HepG2 (cell line): ENCODE measurements around the gene IQCN. TPM values are rescaled to one million over a fixed set of nuclear protein-coding genes. Genes with fewer than 3 reads are reported as not detected.

ENCODE experiments used
- ARID2 ChIP-seq: sonication (generic); formaldehyde crosslinking; IDR thresholded peaks from 2 replicates; pipeline ENCODE4 v1.8.1; 2022; ENCODE audit warnings: mild to moderate bottlenecking, missing genetic modification reagents, borderline replicate concordance
- CBX1 ChIP-seq: IDR thresholded peaks from one replicate; pipeline ENCODE4 v1.6.1; 2016; ENCODE audit warnings: antibody characterized with exemption, low read depth
- CHCHD3 ChIP-seq: sonication (generic); formaldehyde crosslinking; IDR thresholded peaks from 2 replicates; pipeline ENCODE4 v1.8.0; 2022; ENCODE audit warnings: mild to moderate bottlenecking, missing genetic modification reagents, moderate library complexity
- FOXA1 ChIP-seq, 2 experiments: fragments of 450-650 bp in 1 of 2; sonication (generic) in 1 of 2; formaldehyde crosslinking in 1 of 2; IDR thresholded peaks; 2 replicates each; pipeline versions ENCODE4 v1.4.0 to v1.6.1; 2016 to 2020; ENCODE audit warnings: missing genetic modification reagents in 1 of 2
- HOXA3 ChIP-seq: sonication (generic); formaldehyde crosslinking; IDR thresholded peaks from 2 replicates; pipeline ENCODE4 v1.5.0; 2020; ENCODE audit warnings: missing genetic modification reagents
- SALL2 ChIP-seq: sonication (generic); formaldehyde crosslinking; IDR thresholded peaks from 2 replicates; pipeline ENCODE4 v1.8.1; 2023; ENCODE audit warnings: mild to moderate bottlenecking, missing genetic modification reagents, inconsistent platforms
- SUZ12 ChIP-seq: fragments of 150-350 bp; IDR thresholded peaks from 2 replicates; pipeline ENCODE4 v1.6.1; 2014; ENCODE audit warnings: low read depth, low read length
- TAF15 ChIP-seq: fragments of 200-400 bp; formaldehyde crosslinking; IDR thresholded peaks from one replicate; pipeline ENCODE4 v1.6.1; 2018; ENCODE audit warnings: mild to moderate bottlenecking, low read depth, low read length; ENCODE audit not compliant: poor library complexity, severe bottlenecking
- ZBTB1 ChIP-seq: sonication (generic); formaldehyde crosslinking; IDR thresholded peaks from 2 replicates; pipeline ENCODE4 v1.4.0; 2020; ENCODE audit warnings: missing genetic modification reagents, borderline replicate concordance
- ZC3H13 ChIP-seq: sonication (generic); formaldehyde crosslinking; IDR thresholded peaks from 2 replicates; pipeline ENCODE4 v1.8.1; 2023; ENCODE audit warnings: mild to moderate bottlenecking, missing genetic modification reagents, moderate library complexity
- ZMYM3 ChIP-seq: sonication (generic); formaldehyde crosslinking; IDR thresholded peaks from 2 replicates; pipeline ENCODE4 v1.5.1; 2020; ENCODE audit warnings: mild to moderate bottlenecking, missing genetic modification reagents
- ZNF207 ChIP-seq: fragments of 450-650 bp; IDR thresholded peaks from 2 replicates; pipeline ENCODE4 v1.6.1; 2016; ENCODE audit warnings: antibody characterized with exemption, borderline replicate concordance
- ZNF224 ChIP-seq: sonication (generic); formaldehyde crosslinking; IDR thresholded peaks from 2 replicates; pipeline ENCODE4 v1.5.0; 2020; ENCODE audit warnings: mild to moderate bottlenecking, missing genetic modification reagents
- ZNF33B ChIP-seq: sonication (generic); formaldehyde crosslinking; IDR thresholded peaks from 2 replicates; pipeline ENCODE4 v1.5.1; 2020; ENCODE audit warnings: mild to moderate bottlenecking, missing genetic modification reagents
- ZNF563 ChIP-seq: sonication (generic); formaldehyde crosslinking; IDR thresholded peaks from 2 replicates; pipeline ENCODE4 v1.8.0; 2022; ENCODE audit warnings: mild to moderate bottlenecking, moderate library complexity, missing genetic modification reagents
- ZNF678 ChIP-seq: sonication (generic); formaldehyde crosslinking; IDR thresholded peaks from 2 replicates; pipeline ENCODE4 v1.4.0; 2020; ENCODE audit warnings: mild to moderate bottlenecking, missing genetic modification reagents
- ZNF761 ChIP-seq: sonication (generic); formaldehyde crosslinking; conservative IDR thresholded peaks from 2 replicates; pipeline ENCODE4 v1.4.0; 2020; ENCODE audit warnings: mild to moderate bottlenecking, missing genetic modification reagents
- ZNF891 ChIP-seq: sonication (generic); formaldehyde crosslinking; IDR thresholded peaks from 2 replicates; pipeline ENCODE4 v1.5.0; 2020; ENCODE audit warnings: mild to moderate bottlenecking, missing genetic modification reagents
- polyA plus RNA-seq, 8 experiments: library from polyadenylated mRNA; depleted of rRNA in 3 of 8; stranded (reverse) in 7 of 8; unstranded in 1 of 8; fragments of >200 nt; fragmentation: Illumina TruSeq in 4 of 8; extraction: Trizol in 4 of 8; gene quantifications; 2 replicates each; pipeline versions ENCODE4 v1.2.1 to v1.2.3, GENCODE V29; 2011 to 2016; ENCODE audit warnings: low read depth in 4 of 8, missing spikeins in 1 of 8, mixed read lengths in 1 of 8; ENCODE audit not compliant: insufficient read depth in 1 of 8
- total RNA-seq, 5 experiments: library from RNA; depleted of rRNA; stranded (reverse); fragments of >200 nt; fragmentation: Illumina TruSeq; extraction: Trizol; gene quantifications; 2 replicates each; pipeline ENCODE4 v1.2.3, GENCODE V29; 2016; ENCODE audit warnings: low read depth in 1 of 5
- TF ChIP-seq, protein P1 (sequence below): IDR thresholded peaks from 2 replicates; pipeline ENCODE4 v1.6.1; 2016; ENCODE audit warnings: mild to moderate bottlenecking, missing biosample characterization, missing genetic modification reagents
- TF ChIP-seq, protein P2 (sequence below): sonication (generic); formaldehyde crosslinking; IDR thresholded peaks from 2 replicates; pipeline ENCODE4 v1.5.0; 2020; ENCODE audit warnings: missing genetic modification reagents
- TF ChIP-seq, protein P3 (sequence below): sonication (generic); formaldehyde crosslinking; IDR thresholded peaks from 2 replicates; pipeline ENCODE4 v1.5.0; 2020; ENCODE audit warnings: mild to moderate bottlenecking, low read depth, missing genetic modification reagents, borderline replicate concordance
- TF ChIP-seq, protein P4 (sequence below): sonication (generic); formaldehyde crosslinking; IDR thresholded peaks from 2 replicates; pipeline ENCODE4 v1.4.0; 2020; ENCODE audit warnings: missing genetic modification reagents
- TF ChIP-seq, protein P5 (sequence below): sonication (generic); formaldehyde crosslinking; IDR thresholded peaks from 2 replicates; pipeline ENCODE4 v1.4.0; 2020; ENCODE audit warnings: mild to moderate bottlenecking, low read depth, missing genetic modification reagents

The IQCN gene
- total and polyA plus RNA-seq, 2 of the 13 experiments (the other 11 are each of a cell fraction or from before 2014, with no cell fraction given), result 0.04 to 0.18 TPM

DNA sequence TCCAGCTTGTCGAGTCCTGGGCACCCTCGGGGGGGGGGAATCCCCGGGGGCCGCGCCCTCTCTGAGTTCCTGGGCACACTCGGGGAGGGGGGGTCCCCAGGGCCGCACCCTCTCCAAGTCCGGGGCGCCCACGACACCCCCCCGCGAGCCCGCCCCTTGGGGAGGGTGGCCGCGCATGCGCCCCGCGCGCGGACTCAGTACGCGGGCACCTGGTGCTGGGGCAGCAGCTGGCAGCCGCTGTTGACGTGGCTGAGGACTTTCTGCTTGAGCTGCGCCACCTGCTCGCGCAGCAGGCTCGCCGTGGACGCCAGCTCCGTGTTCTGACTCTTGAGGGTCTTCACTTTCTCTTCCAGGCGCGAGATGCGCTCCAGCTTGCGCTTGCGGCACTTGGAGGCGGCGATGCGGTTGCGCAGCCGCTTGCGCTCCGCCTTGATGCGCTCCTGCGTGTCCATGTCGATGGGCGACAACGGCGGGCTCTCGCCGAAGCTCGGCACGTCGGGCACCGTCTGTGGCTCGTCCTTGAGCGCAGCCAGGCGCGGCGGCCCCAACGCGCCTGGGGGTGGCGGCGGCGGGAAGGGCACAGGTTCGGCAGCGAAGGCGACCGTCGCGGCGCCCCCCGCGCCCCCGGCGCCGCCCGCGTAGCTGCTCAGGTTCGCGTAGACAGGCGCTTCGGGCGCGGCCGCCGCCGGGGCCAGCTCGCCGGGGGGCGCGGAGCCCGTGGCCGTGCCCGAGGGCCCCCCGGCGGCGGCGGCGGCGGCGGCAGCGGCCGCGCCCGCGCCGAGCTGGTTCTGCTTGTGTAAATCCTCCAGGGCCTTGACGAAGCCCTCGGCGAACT lies 6.2 kb upstream of the IQCN start (continued):
- TF ChIP-seq, protein P1, sequence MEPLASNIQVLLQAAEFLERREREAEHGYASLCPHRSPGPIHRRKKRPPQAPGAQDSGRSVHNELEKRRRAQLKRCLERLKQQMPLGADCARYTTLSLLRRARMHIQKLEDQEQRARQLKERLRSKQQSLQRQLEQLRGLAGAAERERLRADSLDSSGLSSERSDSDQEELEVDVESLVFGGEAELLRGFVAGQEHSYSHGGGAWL (CRISPR knock-in tag), result peak; percentile 74
- TF ChIP-seq CBX1, result peak; percentile 26
- TF ChIP-seq, protein P2, sequence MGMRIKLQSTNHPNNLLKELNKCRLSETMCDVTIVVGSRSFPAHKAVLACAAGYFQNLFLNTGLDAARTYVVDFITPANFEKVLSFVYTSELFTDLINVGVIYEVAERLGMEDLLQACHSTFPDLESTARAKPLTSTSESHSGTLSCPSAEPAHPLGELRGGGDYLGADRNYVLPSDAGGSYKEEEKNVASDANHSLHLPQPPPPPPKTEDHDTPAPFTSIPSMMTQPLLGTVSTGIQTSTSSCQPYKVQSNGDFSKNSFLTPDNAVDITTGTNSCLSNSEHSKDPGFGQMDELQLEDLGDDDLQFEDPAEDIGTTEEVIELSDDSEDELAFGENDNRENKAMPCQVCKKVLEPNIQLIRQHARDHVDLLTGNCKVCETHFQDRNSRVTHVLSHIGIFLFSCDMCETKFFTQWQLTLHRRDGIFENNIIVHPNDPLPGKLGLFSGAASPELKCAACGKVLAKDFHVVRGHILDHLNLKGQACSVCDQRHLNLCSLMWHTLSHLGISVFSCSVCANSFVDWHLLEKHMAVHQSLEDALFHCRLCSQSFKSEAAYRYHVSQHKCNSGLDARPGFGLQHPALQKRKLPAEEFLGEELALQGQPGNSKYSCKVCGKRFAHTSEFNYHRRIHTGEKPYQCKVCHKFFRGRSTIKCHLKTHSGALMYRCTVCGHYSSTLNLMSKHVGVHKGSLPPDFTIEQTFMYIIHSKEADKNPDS, result peak; percentile 26; the same call in 1 of the 2 replicates
- peak; percentile 100 for TF ChIP-seq ZC3H13 (CRISPR knock-in tag)
- no peak for TF ChIP-seq ARID2 (CRISPR knock-in tag)
- TF ChIP-seq, protein P3, sequence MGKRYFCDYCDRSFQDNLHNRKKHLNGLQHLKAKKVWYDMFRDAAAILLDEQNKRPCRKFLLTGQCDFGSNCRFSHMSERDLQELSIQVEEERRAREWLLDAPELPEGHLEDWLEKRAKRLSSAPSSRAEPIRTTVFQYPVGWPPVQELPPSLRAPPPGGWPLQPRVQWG, result no peak
- TF ChIP-seq ZNF761 (CRISPR knock-in tag), result no peak; the same call in 1 of the 2 replicates
- TF ChIP-seq, protein P4, sequence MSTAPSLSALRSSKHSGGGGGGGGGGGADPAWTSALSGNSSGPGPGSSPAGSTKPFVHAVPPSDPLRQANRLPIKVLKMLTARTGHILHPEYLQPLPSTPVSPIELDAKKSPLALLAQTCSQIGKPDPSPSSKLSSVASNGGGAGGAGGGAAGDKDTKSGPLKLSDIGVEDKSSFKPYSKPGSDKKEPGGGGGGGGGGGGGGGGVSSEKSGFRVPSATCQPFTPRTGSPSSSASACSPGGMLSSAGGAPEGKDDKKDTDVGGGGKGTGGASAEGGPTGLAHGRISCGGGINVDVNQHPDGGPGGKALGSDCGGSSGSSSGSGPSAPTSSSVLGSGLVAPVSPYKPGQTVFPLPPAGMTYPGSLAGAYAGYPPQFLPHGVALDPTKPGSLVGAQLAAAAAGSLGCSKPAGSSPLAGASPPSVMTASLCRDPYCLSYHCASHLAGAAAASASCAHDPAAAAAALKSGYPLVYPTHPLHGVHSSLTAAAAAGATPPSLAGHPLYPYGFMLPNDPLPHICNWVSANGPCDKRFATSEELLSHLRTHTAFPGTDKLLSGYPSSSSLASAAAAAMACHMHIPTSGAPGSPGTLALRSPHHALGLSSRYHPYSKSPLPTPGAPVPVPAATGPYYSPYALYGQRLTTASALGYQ (CRISPR knock-in tag), result peak; percentile 50; the same call in 1 of the 2 replicates
- no peak for TF ChIP-seq SALL2 (CRISPR knock-in tag)
- peak; percentile 73 for TF ChIP-seq HOXA3
- no peak for TF ChIP-seq SUZ12
- no peak for TF ChIP-seq ZNF33B (CRISPR knock-in tag)
- no peak for TF ChIP-seq FOXA1 (IDR thresholded peaks at IDR 0.05)
- TF ChIP-seq FOXA1 (CRISPR knock-in tag; IDR thresholded peaks at IDR 0.05), result 0 out of 2 replicates have a peak, but pooled peaks have one; percentile 23
- no peak for TF ChIP-seq ZNF207
- TF ChIP-seq ZNF563, result no peak; the same call in none of the 2 replicates
- no peak for TF ChIP-seq CHCHD3 (CRISPR knock-in tag)
- peak; percentile 38 for TF ChIP-seq TAF15
- no peak for TF ChIP-seq ZMYM3 (CRISPR knock-in tag)
- no peak for TF ChIP-seq ZBTB1
- no peak for TF ChIP-seq ZNF224 (CRISPR knock-in tag)
- no peak for TF ChIP-seq ZNF678 (CRISPR knock-in tag)
- TF ChIP-seq, protein P5, sequence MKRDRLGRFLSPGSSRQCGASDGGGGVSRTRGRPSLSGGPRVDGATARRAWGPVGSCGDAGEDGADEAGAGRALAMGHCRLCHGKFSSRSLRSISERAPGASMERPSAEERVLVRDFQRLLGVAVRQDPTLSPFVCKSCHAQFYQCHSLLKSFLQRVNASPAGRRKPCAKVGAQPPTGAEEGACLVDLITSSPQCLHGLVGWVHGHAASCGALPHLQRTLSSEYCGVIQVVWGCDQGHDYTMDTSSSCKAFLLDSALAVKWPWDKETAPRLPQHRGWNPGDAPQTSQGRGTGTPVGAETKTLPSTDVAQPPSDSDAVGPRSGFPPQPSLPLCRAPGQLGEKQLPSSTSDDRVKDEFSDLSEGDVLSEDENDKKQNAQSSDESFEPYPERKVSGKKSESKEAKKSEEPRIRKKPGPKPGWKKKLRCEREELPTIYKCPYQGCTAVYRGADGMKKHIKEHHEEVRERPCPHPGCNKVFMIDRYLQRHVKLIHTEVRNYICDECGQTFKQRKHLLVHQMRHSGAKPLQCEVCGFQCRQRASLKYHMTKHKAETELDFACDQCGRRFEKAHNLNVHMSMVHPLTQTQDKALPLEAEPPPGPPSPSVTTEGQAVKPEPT (CRISPR knock-in tag), result no peak
- TF ChIP-seq ZNF891 (CRISPR knock-in tag), result peak; percentile 30; the same call in 1 of the 2 replicates
